MM.1S (cell line): ENCODE data around the gene FYCO1.
"Not testable (repeated sequence)": the region's sequence is repeated elsewhere in the genome, so short reads cannot be mapped to it uniquely, and the experiment has no call there.

Experiments used
- DNase-seq: peaks from one replicate; pipeline ENCODE4 v3.0.0-alpha.2; 2015
- H2AFZ ChIP-seq: fragments of 300-600 bp; sonication (generic); 2 replicates; pipeline ENCODE4 v1.6.0; 2016; ENCODE audit warnings: antibody characterized with exemption, low read length
- H3F3A ChIP-seq: fragments of 300-600 bp; sonication (generic); 2 replicates; pipeline ENCODE4 v1.6.1; 2016; ENCODE audit warnings: mild to moderate bottlenecking, antibody characterized with exemption, low read length, moderate library complexity, mixed read lengths; ENCODE audit not compliant: insufficient read depth
- H3K27ac ChIP-seq: fragments of 300-600 bp; sonication (generic); 2 replicates; pipeline ENCODE4 v1.5.1; 2016; ENCODE audit warnings: mild to moderate bottlenecking, low read length
- H3K27me3 ChIP-seq: fragments of 300-600 bp; sonication (generic); replicated peaks from 2 replicates; pipeline ENCODE4 v1.6.0; 2016; ENCODE audit warnings: low read length; ENCODE audit not compliant: insufficient read depth
- H3K36me3 ChIP-seq: fragments of 300-600 bp; sonication (generic); replicated peaks from 2 replicates; pipeline ENCODE4 v1.6.1; 2016; ENCODE audit warnings: mild to moderate bottlenecking, low read length, mixed read lengths; ENCODE audit not compliant: insufficient read depth
- H3K4me1 ChIP-seq: fragments of 300-600 bp; sonication (generic); 2 replicates; pipeline ENCODE4 v1.6.1; 2016; ENCODE audit warnings: low read length, mixed read lengths
- H3K4me2 ChIP-seq: fragments of 300-600 bp; sonication (generic); 2 replicates; pipeline ENCODE4 v1.6.0; 2016; ENCODE audit warnings: low read depth, low read length
- H3K4me3 ChIP-seq: fragments of 300-600 bp; sonication (generic); 2 replicates; pipeline ENCODE4 v1.5.1; 2016; ENCODE audit warnings: low read length, mixed read lengths
- H3K79me2 ChIP-seq: fragments of 300-600 bp; sonication (generic); 2 replicates; pipeline ENCODE4 v1.6.1; 2016; ENCODE audit warnings: mixed run types, low read length, mixed read lengths
- H3K9ac ChIP-seq: fragments of 300-600 bp; sonication (generic); 2 replicates; pipeline ENCODE4 v1.6.1; 2016; ENCODE audit warnings: low read length, mixed read lengths
- H3K9me2 ChIP-seq: fragments of 300-600 bp; sonication (generic); replicated peaks from 2 replicates; pipeline ENCODE4 v1.6.1; 2016; ENCODE audit warnings: mild to moderate bottlenecking, low read length, mixed read lengths; ENCODE audit not compliant: insufficient read depth
- H3K9me3 ChIP-seq: fragments of 300-600 bp; sonication (generic); replicated peaks from 2 replicates; pipeline ENCODE4 v1.6.1; 2016; ENCODE audit warnings: mild to moderate bottlenecking, low read length, mixed read lengths; ENCODE audit not compliant: insufficient read depth
- H4K20me1 ChIP-seq: fragments of 300-600 bp; sonication (generic); 2 replicates; pipeline ENCODE4 v1.6.1; 2016; ENCODE audit warnings: mild to moderate bottlenecking, low read length, moderate library complexity, mixed read lengths; ENCODE audit not compliant: insufficient read depth
- EZH2 ChIP-seq: fragments of 300-600 bp; sonication (generic); optimal IDR thresholded peaks from 2 replicates; pipeline ENCODE3; 2017; ENCODE audit warnings: low read depth, mild to moderate bottlenecking, antibody characterized with exemption, low read length, mixed read lengths
- EZH2phosphoT487 ChIP-seq: fragments of 300-600 bp; sonication (generic); IDR thresholded peaks from 2 replicates; pipeline ENCODE4 v1.6.1; 2018; ENCODE audit warnings: antibody characterized with exemption, low read length
- TF ChIP-seq, protein P1 (sequence below): fragments of 300-600 bp; sonication (generic); IDR thresholded peaks from 2 replicates; pipeline ENCODE4 v1.5.1; 2016; ENCODE audit warnings: antibody characterized with exemption, low read length, mixed read lengths

FYCO1 gene

GRCh38 chr3:46001178-46001577, 5.6 kb upstream of the FYCO1 start:
- Histone ChIP-seq H4K20me1 (no peaks in the 10 kb centered on the region), H3K9ac (no peak overlapping the region), H3K9me3 (no peaks in the 10 kb centered on the region), H3K9me2 (no peaks in the 10 kb centered on the region), H2AFZ (no peak overlapping the region), H3K27ac (no peak overlapping the region), H3K4me1 (peaks cover 2% of the 10 kb centered on the region), H3K27me3 (no peaks in the 10 kb centered on the region), H3F3A (no peaks in the 10 kb centered on the region), H3K36me3 (no peaks in the 10 kb centered on the region), H3K4me3 (no peak overlapping the region), H3K4me2 (no peak overlapping the region), H3K79me2 (no peaks in the 10 kb centered on the region)
- no peak for TF ChIP-seq EZH2
- TF ChIP-seq, protein P1, sequence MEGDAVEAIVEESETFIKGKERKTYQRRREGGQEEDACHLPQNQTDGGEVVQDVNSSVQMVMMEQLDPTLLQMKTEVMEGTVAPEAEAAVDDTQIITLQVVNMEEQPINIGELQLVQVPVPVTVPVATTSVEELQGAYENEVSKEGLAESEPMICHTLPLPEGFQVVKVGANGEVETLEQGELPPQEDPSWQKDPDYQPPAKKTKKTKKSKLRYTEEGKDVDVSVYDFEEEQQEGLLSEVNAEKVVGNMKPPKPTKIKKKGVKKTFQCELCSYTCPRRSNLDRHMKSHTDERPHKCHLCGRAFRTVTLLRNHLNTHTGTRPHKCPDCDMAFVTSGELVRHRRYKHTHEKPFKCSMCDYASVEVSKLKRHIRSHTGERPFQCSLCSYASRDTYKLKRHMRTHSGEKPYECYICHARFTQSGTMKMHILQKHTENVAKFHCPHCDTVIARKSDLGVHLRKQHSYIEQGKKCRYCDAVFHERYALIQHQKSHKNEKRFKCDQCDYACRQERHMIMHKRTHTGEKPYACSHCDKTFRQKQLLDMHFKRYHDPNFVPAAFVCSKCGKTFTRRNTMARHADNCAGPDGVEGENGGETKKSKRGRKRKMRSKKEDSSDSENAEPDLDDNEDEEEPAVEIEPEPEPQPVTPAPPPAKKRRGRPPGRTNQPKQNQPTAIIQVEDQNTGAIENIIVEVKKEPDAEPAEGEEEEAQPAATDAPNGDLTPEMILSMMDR = no peak
- TF ChIP-seq EZH2phosphoT487 = no peak
- no peak for DNase-seq

DNA sequence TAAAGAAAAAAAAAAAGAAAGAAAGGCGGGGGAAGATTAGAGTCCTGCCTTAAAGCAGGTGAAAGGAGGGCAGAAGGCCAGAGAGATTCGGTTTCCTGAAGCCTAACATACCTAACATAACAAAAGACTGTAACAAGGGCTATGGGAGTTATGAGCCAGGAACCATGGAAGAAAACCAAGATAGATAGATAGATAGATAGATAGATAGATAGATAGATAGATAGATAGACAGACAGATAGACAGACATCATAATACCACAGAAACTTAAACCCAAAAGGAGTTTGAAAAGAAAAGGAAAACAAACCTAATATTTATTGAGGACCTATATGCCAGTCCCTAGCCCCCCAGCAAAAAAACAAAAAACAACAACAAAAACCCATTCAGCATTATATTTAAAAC, 2.3 kb upstream of the FYCO1 start:
- Histone ChIP-seq H4K20me1 (no peaks in the 10 kb centered on the region), H3K9ac (no peak overlapping the region), H3K9me3 (no peaks in the 10 kb centered on the region), H3F3A (no peaks in the 10 kb centered on the region), H3K36me3 (no peaks in the 10 kb centered on the region), H3K27me3 (no peaks in the 10 kb centered on the region), H3K27ac (no peak overlapping the region), H3K9me2 (no peaks in the 10 kb centered on the region), H2AFZ (no peak overlapping the region), H3K4me2 (no peak overlapping the region), H3K4me3 (no peak overlapping the region), H3K79me2 (no peaks in the 10 kb centered on the region), H3K4me1 (peaks cover 9% of the 10 kb centered on the region)
- DNase-seq = no peak
- no peak for TF ChIP-seq EZH2
- no peak for TF ChIP-seq EZH2phosphoT487
- TF ChIP-seq, protein P1 = no peak

GRCh38 chr3:45997499-45997898, 1.9 kb upstream of the FYCO1 start:
- H3K79me2 ChIP-seq, H3K9me3 ChIP-seq, DNase-seq, H3K9ac ChIP-seq, H3K9me2 ChIP-seq, H3K36me3 ChIP-seq, H3K27me3 ChIP-seq, H3K4me3 ChIP-seq, H3F3A ChIP-seq, H3K27ac ChIP-seq, H3K4me2 ChIP-seq, H4K20me1 ChIP-seq, H2AFZ ChIP-seq: not testable (repeated sequence)
- peaks cover 14% of the 10 kb centered on the region for H3K4me1 ChIP-seq

DNA sequence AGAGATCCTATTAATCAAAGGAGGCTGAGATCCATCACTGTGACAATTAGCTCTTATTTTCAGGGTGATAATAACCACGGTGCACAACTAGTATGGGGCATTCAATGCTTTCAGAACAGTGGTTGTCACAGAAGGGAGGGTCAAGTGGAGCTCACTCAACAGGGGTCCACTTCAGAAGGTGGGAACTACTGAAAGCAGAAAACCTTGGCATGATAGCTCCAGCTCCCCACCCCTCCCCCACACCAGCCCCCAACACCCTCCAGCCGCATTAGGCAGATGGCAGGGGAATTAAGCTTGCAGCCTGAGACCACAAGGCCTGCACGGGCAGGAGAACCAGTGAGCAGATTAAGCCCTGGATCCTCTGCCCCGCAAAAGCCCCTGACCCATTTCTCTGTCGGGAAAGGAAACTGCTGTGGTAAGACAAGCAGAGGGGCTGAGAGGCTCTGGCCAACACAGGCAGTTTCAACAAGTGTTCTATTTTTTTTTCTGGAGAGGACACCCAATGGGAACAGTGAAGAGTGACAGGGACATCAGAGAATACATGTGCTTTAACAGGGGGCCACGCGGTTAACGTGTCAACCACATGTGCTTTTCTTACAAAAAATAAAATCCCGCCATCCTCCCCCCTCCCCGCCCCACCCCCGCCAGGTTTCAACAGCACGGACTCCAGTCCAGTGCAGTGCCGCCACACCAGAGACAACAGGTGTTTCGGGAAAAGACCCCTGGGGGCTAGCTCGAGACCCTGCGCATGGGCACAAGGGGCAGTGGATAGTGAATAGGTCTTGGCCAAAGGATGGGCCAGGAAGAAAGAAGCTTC, 997 bp downstream of the FYCO1 start:
- Histone ChIP-seq H3K4me2 (peak overlapping the region; percentile 88), H4K20me1 (no peaks in the 10 kb centered on the region), H3K4me1 (peaks cover 15% of the 10 kb centered on the region), H3K9me2 (no peaks in the 10 kb centered on the region), H3K9ac (peak overlapping the region; percentile 68; the same call in 1 of the 2 replicates), H2AFZ (peak overlapping the region; percentile 99), H3K9me3 (no peaks in the 10 kb centered on the region), H3F3A (no peaks in the 10 kb centered on the region), H3K36me3 (no peaks in the 10 kb centered on the region), H3K27ac (no peak overlapping the region), H3K27me3 (no peaks in the 10 kb centered on the region), H3K4me3 (peak overlapping the region; percentile 78), H3K79me2 (no peaks in the 10 kb centered on the region)
- no peak for DNase-seq
- no peak for TF ChIP-seq EZH2phosphoT487
- TF ChIP-seq EZH2 = no peak
- TF ChIP-seq, protein P1 = no peak
